ENCODE results near the gene RNF214. TPM values are rescaled to one million over a fixed set of nuclear protein-coding genes. Genes with fewer than 3 reads are reported as not detected.

Gene RNF214
- total RNA-seq, 2 donors from 2014 or later: 10.2 to 12.5 TPM

DNA sequence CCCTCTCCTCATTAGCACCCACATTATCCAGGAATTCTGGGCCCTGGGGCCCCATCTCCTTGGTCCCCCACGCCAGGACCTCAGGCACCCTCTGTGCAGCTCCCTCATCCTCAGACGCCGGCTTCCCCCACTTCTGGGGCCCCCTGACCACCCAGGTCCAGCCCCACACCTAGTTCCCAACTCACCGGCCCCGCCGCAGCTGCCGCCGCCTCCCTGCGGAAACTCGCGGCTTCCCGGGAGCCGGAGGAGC is 704 bp upstream of the RNF214 start, which contains the start of gene PCSK7:
Gene PCSK7 (minus strand): TSS at position 232 of the 250 bp plus-strand sequence. CDS start 2,229 bp downstream, outside the sequence.
- no peak for ATAC-seq
- peak in 3 of 4 donors; percentile 72 to 75 (median 75) for DNase-seq
- Histone ChIP-seq H3K4me3 (peak within 1 kb of the TSS; percentile 82 to 96), H3K27ac (peak within 1 kb of the TSS; percentile 66 to 95 (median 88)), H3K9me3 (no peaks in the 10 kb centered on the region), H3K4me1 (peaks cover 36% of the 10 kb centered on the region), H3K36me3 (replicated peaks in 1 of 2; ENCODE audit: insufficient read depth in 1 of 2, low read depth in 2 of 2) (peaks cover 0 to 12% of the 10 kb centered on the region in 2 donors), H3K27me3 (no peaks in the 10 kb centered on the region)
- TF ChIP-seq CTCF (IDR thresholded peaks at IDR 0.05): no peak
- no peak for TF ChIP-seq POLR2A (IDR thresholded peaks at IDR 0.05)
- intact Hi-C loops (cut with DNase I): no loop called here
- 0 to 1% methylated on average over 3 to 13 of the region's 13 CpGs for WGBS, 2 donors

GRCh38 chr11:117232911-117233409 is 489 bp downstream of the RNF214 start:
- TF ChIP-seq POLR2A (IDR thresholded peaks at IDR 0.05): no peak
- ATAC-seq: no peak
- Histone ChIP-seq H3K4me1 (peaks cover 36% of the 10 kb centered on the region), H3K36me3 (replicated peaks in 1 of 2; ENCODE audit: insufficient read depth in 1 of 2, low read depth in 2 of 2) (peaks cover 0 to 6% of the 10 kb centered on the region in 2 donors), H3K27me3 (no peaks in the 10 kb centered on the region), H3K27ac (peak overlapping the region; percentile 66 to 95 (median 88)), H3K4me3 (peak overlapping the region; percentile 82 to 96), H3K9me3 (no peaks in the 10 kb centered on the region)
- intact Hi-C loops (cut with DNase I): no loop called here
- peak in 2 of 4 donors; percentile 18 to 49 for DNase-seq
- WGBS, 2 donors: 1 to 2% methylated on average over 4 to 16 of the region's 27 CpGs

DNA sequence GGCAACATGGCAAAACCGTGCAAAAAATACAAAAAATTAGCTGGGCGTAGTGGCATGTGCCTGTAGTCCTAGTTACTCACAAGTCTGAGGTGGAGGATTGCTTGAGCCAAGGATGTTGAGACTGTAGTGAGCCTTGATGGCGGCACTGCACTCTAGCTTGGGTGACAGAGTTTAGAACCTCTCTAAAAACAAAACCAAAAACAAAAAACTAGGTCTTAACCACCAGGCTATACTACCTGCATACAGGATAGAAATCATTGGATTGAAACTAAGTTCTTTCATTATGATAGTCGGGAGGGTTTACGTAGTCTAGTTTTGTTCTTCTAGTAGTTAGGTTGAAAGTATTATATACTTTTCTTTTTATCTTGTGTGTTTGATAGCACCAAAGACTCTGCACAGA is 5.8 kb downstream of the RNF214 start:
- WGBS, 2 donors: 86 to 89% methylated on average over 5 of the region's 5 CpGs

DNA sequence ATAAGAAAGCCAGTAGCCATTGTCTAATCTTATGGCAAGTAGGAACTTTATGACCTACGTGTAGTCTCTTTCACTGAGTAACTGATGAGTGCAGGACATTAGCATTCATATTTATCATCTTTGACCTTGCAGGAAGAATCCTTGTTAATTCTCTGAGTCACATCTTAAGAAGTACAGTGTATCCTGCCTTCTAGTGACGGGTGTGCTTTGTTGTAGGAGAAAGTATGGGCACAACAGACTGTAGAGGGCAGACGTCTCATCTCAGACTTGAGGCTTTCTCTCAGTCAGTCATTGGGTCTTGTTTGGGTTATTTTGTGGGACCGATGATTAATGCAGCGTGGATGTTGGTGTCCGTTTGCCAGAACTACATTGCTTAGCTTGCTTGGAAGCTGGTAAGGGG is 6.8 kb downstream of the RNF214 start:
- 65 to 77% methylated on average over 6 of the region's 6 CpGs for WGBS, 2 donors
- intact Hi-C loops (cut with DNase I): no loop called here

More for the DNA sequence above, 5.8 kb downstream of the RNF214 start:
- H3K4me3 ChIP-seq: no peak overlapping the region
- peaks cover 14% of the 10 kb centered on the region for H3K4me1 ChIP-seq
- intact Hi-C loops (cut with DNase I): no loop called here
- no peak overlapping the region for H3K27ac ChIP-seq
- TF ChIP-seq POLR2A (IDR thresholded peaks at IDR 0.05) (no peak), CTCF (IDR thresholded peaks at IDR 0.05) (no peak)
- DNase-seq (no peak), ATAC-seq (no peak)
- H3K9me3 ChIP-seq: no peaks in the 10 kb centered on the region
- no peaks in the 10 kb centered on the region for H3K27me3 ChIP-seq
- H3K36me3 ChIP-seq (replicated peaks in 1 of 2; ENCODE audit: insufficient read depth in 1 of 2, low read depth in 2 of 2): peaks cover 0 to 11% of the 10 kb centered on the region in 2 donors

GRCh38 chr11:117248341-117248740 is 15.9 kb downstream of the RNF214 start:
- 90 to 95% methylated on average over 4 of the region's 4 CpGs for WGBS, 2 donors
- TF ChIP-seq CTCF (IDR thresholded peaks at IDR 0.05) (no peak), POLR2A (IDR thresholded peaks at IDR 0.05) (no peak)
- Histone ChIP-seq H3K27me3 (no peaks in the 10 kb centered on the region), H3K27ac (no peak overlapping the region), H3K4me3 (no peak overlapping the region), H3K9me3 (no peaks in the 10 kb centered on the region), H3K4me1 (no peaks in the 10 kb centered on the region), H3K36me3 (replicated peaks in 1 of 2; ENCODE audit: insufficient read depth in 1 of 2, low read depth in 2 of 2) (peaks cover 0 to 21% of the 10 kb centered on the region in 2 donors)
- intact Hi-C loops (cut with DNase I): no loop called here
- DNase-seq (no peak), ATAC-seq (no peak)

More for the DNA sequence above, 6.8 kb downstream of the RNF214 start:
- DNase-seq: no peak
- TF ChIP-seq POLR2A (IDR thresholded peaks at IDR 0.05) (no peak), CTCF (IDR thresholded peaks at IDR 0.05) (no peak)
- no peaks in the 10 kb centered on the region for H3K27me3 ChIP-seq
- no peak overlapping the region for H3K27ac ChIP-seq
- H3K9me3 ChIP-seq: no peaks in the 10 kb centered on the region
- no peak for ATAC-seq
- H3K36me3 ChIP-seq (replicated peaks in 1 of 2; ENCODE audit: insufficient read depth in 1 of 2, low read depth in 2 of 2): peaks cover 0 to 11% of the 10 kb centered on the region in 2 donors
- no peak overlapping the region for H3K4me3 ChIP-seq
- H3K4me1 ChIP-seq: peaks cover 5% of the 10 kb centered on the region

Measured in body of pancreas (tissue), 4 donors.